ENCODE results near the gene SMAD7. TPM values are rescaled to one million over a fixed set of nuclear protein-coding genes. Genes with fewer than 3 reads are reported as not detected.

Gene SMAD7
- total RNA-seq, 2 donors from 2014 or later = 23.3 to 44.5 TPM

- no peak for ATAC-seq
- Histone ChIP-seq H3K4me3 (no peak overlapping the region), H3K9me3 (no peaks in the 10 kb centered on the region), H3K27ac (no peak overlapping the region), H3K27me3 (no peaks in the 10 kb centered on the region), H3K4me1 (peaks cover 8% of the 10 kb centered on the region), H3K36me3 (replicated peaks in 1 of 2; ENCODE audit: insufficient read depth in 1 of 2, low read depth in 2 of 2) (no peaks in the 10 kb centered on the region)
- DNase-seq = no peak
- intact Hi-C loops (cut with DNase I) = no loop called here
- TF ChIP-seq CTCF (IDR thresholded peaks at IDR 0.05) (no peak), POLR2A (IDR thresholded peaks at IDR 0.05) (no peak)
- 94 to 95% methylated on average over 15 to 17 of the region's 18 CpGs for WGBS, 2 donors
Measured at GRCh38 chr18:48887905-48888772, 62.6 kb downstream of the SMAD7 start.

GRCh38 chr18:48887294-48887904, 63.4 kb downstream of the SMAD7 start:
- H3K4me1 ChIP-seq = peaks cover 8% of the 10 kb centered on the region
- no peak for ATAC-seq
- H3K36me3 ChIP-seq (replicated peaks in 1 of 2; ENCODE audit: insufficient read depth in 1 of 2, low read depth in 2 of 2) = no peaks in the 10 kb centered on the region
- no peak for DNase-seq
- whole genome bisulfite sequencing, 2 donors = 81 to 91% methylated on average over 9 to 11 of the region's 12 CpGs
- no peak overlapping the region for H3K27ac ChIP-seq
- H3K9me3 ChIP-seq = no peaks in the 10 kb centered on the region
- no peak overlapping the region for H3K4me3 ChIP-seq
- TF ChIP-seq POLR2A (IDR thresholded peaks at IDR 0.05) (no peak), CTCF (IDR thresholded peaks at IDR 0.05) (no peak)
- H3K27me3 ChIP-seq = no peaks in the 10 kb centered on the region
- intact Hi-C loops (cut with DNase I) = no loop called here

- Histone ChIP-seq H3K9me3 (no peaks in the 10 kb centered on the region), H3K27ac (no peak overlapping the region), H3K36me3 (replicated peaks in 1 of 2; ENCODE audit: insufficient read depth in 1 of 2, low read depth in 2 of 2) (no peaks in the 10 kb centered on the region), H3K27me3 (no peaks in the 10 kb centered on the region), H3K4me1 (peaks cover 8% of the 10 kb centered on the region), H3K4me3 (no peak overlapping the region)
- TF ChIP-seq POLR2A (IDR thresholded peaks at IDR 0.05) (no peak), CTCF (IDR thresholded peaks at IDR 0.05) (no peak)
- intact Hi-C loops (cut with DNase I) = no loop called here
- 84 to 86% methylated on average over 8 of the region's 8 CpGs for WGBS, 2 donors
- ATAC-seq = no peak
- no peak for DNase-seq
Measured at GRCh38 chr18:48886520-48887293, 64.1 kb downstream of the SMAD7 start.

- no peak for DNase-seq
Measured at GRCh38 chr18:48885924-48886400, 64.8 kb downstream of the SMAD7 start.

More at GRCh38 chr18:48885924-48886400, 64.8 kb downstream of the SMAD7 start:
- Histone ChIP-seq H3K9me3 (no peaks in the 10 kb centered on the region), H3K27me3 (no peaks in the 10 kb centered on the region), H3K36me3 (replicated peaks in 1 of 2; ENCODE audit: insufficient read depth in 1 of 2, low read depth in 2 of 2) (no peaks in the 10 kb centered on the region), H3K27ac (no peak overlapping the region), H3K4me1 (peaks cover 8% of the 10 kb centered on the region), H3K4me3 (no peak overlapping the region)
- no peak for TF ChIP-seq POLR2A (IDR thresholded peaks at IDR 0.05)
- no peak for TF ChIP-seq CTCF (IDR thresholded peaks at IDR 0.05)
- intact Hi-C loops (cut with DNase I) = no loop called here
- no peak for ATAC-seq
- 95 to 96% methylated on average over 7 of the region's 7 CpGs for WGBS, 2 donors

Data from body of pancreas (tissue), 4 donors.